IMR-90 (cell line): Measurements from ENCODE around the gene LDB2. TPM values are rescaled to one million over a fixed set of nuclear protein-coding genes. Genes with fewer than 3 reads are reported as not detected.

ENCODE experiments used
- ATAC-seq: fragments of 200-7000 bp; cut with Tn5 transposase; 2 replicates; pipeline ENCODE4 v1.9.1; 2020; ENCODE audit warnings: low read depth, mild to moderate bottlenecking, moderate library complexity
- BruUV-seq: library from RNA; stranded (reverse); fragments of 400-500 nt; replicated peaks from 2 replicates; lab custom pipeline; 2021; lab: Mats Ljungman, UMichigan
- CTCF ChIA-PET: fragments of 300-600 bp; formaldehyde crosslinking; extraction: SDS; loops from one replicate; lab custom pipeline; 2021; ENCODE audit warnings: antibody characterized with exemption; lab: Yijun Ruan, JAX
- POLR2A ChIA-PET: fragments of 300-600 bp; sonication (Branson Sonifier 250); formaldehyde crosslinking; loops from one replicate; lab custom pipeline; 2022; ENCODE audit warnings: antibody characterized with exemption; ENCODE audit not compliant: unreplicated experiment; lab: Charles Lee
- DNase-seq: peaks from one replicate; pipeline ENCODE4 v3.0.0; 2013
- H2AFZ ChIP-seq: replicated peaks from 2 replicates; pipeline ENCODE3; 2013; ENCODE audit warnings: low read length, mild to moderate bottlenecking; ENCODE audit not compliant: poor library complexity
- H2AK5ac ChIP-seq: 2 replicates; pipeline ENCODE4 v1.6.1; 2013; ENCODE audit warnings: low read depth, low read length, inconsistent platforms
- H2AK9ac ChIP-seq: replicated peaks from 2 replicates; pipeline ENCODE3; 2013; ENCODE audit warnings: mild to moderate bottlenecking, low read depth, low read length, moderate library complexity; ENCODE audit not compliant: poor library complexity
- H2BK120ac ChIP-seq: 2 replicates; pipeline ENCODE4 v1.6.1; 2013; ENCODE audit warnings: low read depth, low read length, inconsistent platforms
- H2BK15ac ChIP-seq: 3 replicates; pipeline ENCODE4 v1.6.1; 2013; ENCODE audit warnings: low read depth, low read length, inconsistent platforms
- H2BK20ac ChIP-seq: 2 replicates; pipeline ENCODE4 v1.6.1; 2013; ENCODE audit warnings: low read depth, mild to moderate bottlenecking, inconsistent platforms, low read length, moderate library complexity
- H2BK5ac ChIP-seq: 2 replicates; pipeline ENCODE4 v1.6.1; 2013; ENCODE audit warnings: mild to moderate bottlenecking, low read depth, low read length, inconsistent platforms; ENCODE audit not compliant: poor library complexity, severe bottlenecking
- H3K14ac ChIP-seq: replicated peaks from 2 replicates; pipeline ENCODE4 v1.6.1; 2013; ENCODE audit warnings: low read depth, low read length, inconsistent platforms
- H3K18ac ChIP-seq: 2 replicates; pipeline ENCODE4 v1.6.1; 2013; ENCODE audit warnings: low read depth, low read length, control low read depth
- H3K23ac ChIP-seq: 2 replicates; pipeline ENCODE4 v1.6.1; 2013; ENCODE audit warnings: low read depth, low read length, inconsistent platforms
- H3K27ac ChIP-seq: 2 replicates; pipeline ENCODE4 v1.5.1; 2013; ENCODE audit warnings: mild to moderate bottlenecking, control low read depth, low read length; ENCODE audit not compliant: insufficient read depth
- H3K27me3 ChIP-seq: 2 replicates; pipeline ENCODE4 v1.6.1; 2013; ENCODE audit warnings: low read length; ENCODE audit not compliant: control insufficient read depth, insufficient read depth
- H3K36me3 ChIP-seq: 2 replicates; pipeline ENCODE4 v1.6.1; 2013; ENCODE audit warnings: low read length, mixed read lengths; ENCODE audit not compliant: control insufficient read depth, insufficient read depth
- H3K4ac ChIP-seq: 2 replicates; pipeline ENCODE4 v1.6.1; 2013; ENCODE audit warnings: low read depth, low read length, inconsistent platforms
- H3K4me1 ChIP-seq: 2 replicates; pipeline ENCODE4 v1.6.1; 2013; ENCODE audit warnings: low read length, mixed read lengths; ENCODE audit not compliant: control insufficient read depth, insufficient read depth
- H3K4me2 ChIP-seq: 2 replicates; pipeline ENCODE4 v1.6.1; 2013; ENCODE audit warnings: low read depth, mild to moderate bottlenecking, control low read depth, low read length, moderate library complexity
- H3K4me3 ChIP-seq: 2 replicates; pipeline ENCODE4 v1.5.1; 2013; ENCODE audit warnings: low read depth, mild to moderate bottlenecking, control low read depth, low read length, moderate library complexity; ENCODE audit not compliant: insufficient read depth
- H3K56ac ChIP-seq: 2 replicates; pipeline ENCODE4 v1.6.1; 2013; ENCODE audit warnings: low read length, inconsistent platforms; ENCODE audit not compliant: insufficient read depth; ENCODE audit errors: extremely low read depth
- H3K79me1 ChIP-seq, 2 experiments: 2 replicates each; pipeline ENCODE4 v1.6.1; 2013; ENCODE audit warnings: low read length in 2 of 2, inconsistent platforms in 1 of 2, low read depth in 1 of 2
- H3K9ac ChIP-seq: 2 replicates; pipeline ENCODE4 v1.6.1; 2013; ENCODE audit warnings: low read depth, low read length, control low read depth
- H3K9me1 ChIP-seq: 2 replicates; pipeline ENCODE4 v1.6.1; 2013; ENCODE audit warnings: low read length, inconsistent platforms; ENCODE audit not compliant: insufficient read depth
- H3K9me3 ChIP-seq: 2 replicates; pipeline ENCODE4 v1.6.1; 2013; ENCODE audit warnings: low read length; ENCODE audit not compliant: control insufficient read depth, insufficient read depth
- H4K20me1 ChIP-seq: 2 replicates; pipeline ENCODE4 v1.6.1; 2013; ENCODE audit warnings: low read length, inconsistent platforms; ENCODE audit not compliant: insufficient read depth
- H4K5ac ChIP-seq: 2 replicates; pipeline ENCODE4 v1.6.1; 2013; ENCODE audit warnings: mild to moderate bottlenecking, low read depth, low read length, control low read depth
- H4K8ac ChIP-seq, 2 experiments: 2 replicates each; pipeline ENCODE4 v1.6.1; 2013; ENCODE audit warnings: low read depth in 2 of 2, low read length in 2 of 2, control low read depth in 1 of 2, inconsistent platforms in 1 of 2
- H4K91ac ChIP-seq: 2 replicates; pipeline ENCODE4 v1.6.1; 2013; ENCODE audit warnings: low read depth, low read length, inconsistent platforms; ENCODE audit not compliant: insufficient read depth
- BHLHE40 ChIP-seq: fragments of 150-350 bp; IDR thresholded peaks from 2 replicates; pipeline ENCODE4 v1.6.1; 2016; ENCODE audit warnings: mild to moderate bottlenecking, low read depth, low read length
- CEBPB ChIP-seq: IDR thresholded peaks from 2 replicates; pipeline ENCODE4 v1.6.1; 2012; ENCODE audit warnings: low read depth, low read length, improper control_type of control experiment
- CHD1 ChIP-seq: IDR thresholded peaks from 2 replicates; pipeline ENCODE4 v1.6.1; 2012; ENCODE audit warnings: low read depth, low read length, improper control_type of control experiment
- CTCF ChIP-seq: conservative IDR thresholded peaks from 2 replicates; pipeline ENCODE4 v1.5.1; 2012; ENCODE audit warnings: mild to moderate bottlenecking, low read depth, low read length, improper control_type of control experiment
- FOS ChIP-seq: fragments of 150-350 bp; IDR thresholded peaks from 2 replicates; pipeline ENCODE4 v1.6.1; 2016; ENCODE audit warnings: low read depth, low read length
- MAFK ChIP-seq: IDR thresholded peaks from 2 replicates; pipeline ENCODE4 v1.6.1; 2012; ENCODE audit warnings: low read depth, low read length, improper control_type of control experiment
- MAZ ChIP-seq: IDR thresholded peaks from 2 replicates; pipeline ENCODE4 v1.6.1; 2012; ENCODE audit warnings: low read depth, mild to moderate bottlenecking, low read length, improper control_type of control experiment, moderate library complexity, borderline replicate concordance
- MXI1 ChIP-seq: IDR thresholded peaks from 2 replicates; pipeline ENCODE4 v1.6.1; 2012; ENCODE audit warnings: low read depth, mild to moderate bottlenecking, low read length, moderate library complexity, borderline replicate concordance
- NFE2L2 ChIP-seq: fragments of 150-350 bp; IDR thresholded peaks from 2 replicates; pipeline ENCODE4 v1.6.1; 2016; ENCODE audit warnings: low read depth, mild to moderate bottlenecking, low read length
- POLR2A ChIP-seq: IDR thresholded peaks from 2 replicates; pipeline ENCODE4 v1.6.1; 2012; ENCODE audit warnings: mild to moderate bottlenecking, low read depth, low read length
- RAD21 ChIP-seq: IDR thresholded peaks from 2 replicates; pipeline ENCODE4 v1.6.1; 2012; ENCODE audit warnings: low read length, improper control_type of control experiment
- RCOR1 ChIP-seq: IDR thresholded peaks from 2 replicates; pipeline ENCODE4 v1.6.1; 2012; ENCODE audit warnings: mild to moderate bottlenecking, low read length, improper control_type of control experiment; ENCODE audit not compliant: insufficient replicate concordance
- RFX5 ChIP-seq: IDR thresholded peaks from 2 replicates; pipeline ENCODE4 v1.8.0; 2012; ENCODE audit warnings: low read depth, mild to moderate bottlenecking, low read length, moderate library complexity
- SMC3 ChIP-seq: fragments of 150-350 bp; IDR thresholded peaks from 2 replicates; pipeline ENCODE4 v1.6.1; 2016; ENCODE audit warnings: low read depth, mild to moderate bottlenecking, antibody characterized with exemption, low read length, moderate library complexity
- USF2 ChIP-seq: fragments of 150-350 bp; IDR thresholded peaks from 2 replicates; pipeline ENCODE4 v1.6.1; 2017; ENCODE audit warnings: mild to moderate bottlenecking, antibody characterized with exemption, low read length, low read depth
- WGBS, 2 experiments: methylation state at CpG; one replicate each; pipeline versions ENCODE4 v1.1.5 to v1.1.7; 2013; ENCODE audit warnings: missing lambda C conversion rate in 2 of 2; ENCODE audit not compliant: insufficient read length in 1 of 2; ENCODE audit errors: extremely low coverage in 2 of 2; 5-methylcytosine and 5-hydroxymethylcytosine counted together
- dilution Hi-C: fragments of 300-500 bp; cut with HindIII; formaldehyde crosslinking; loops from one replicate; pipeline ENCODE4 v1.14.3; 2018; ENCODE audit warnings: low sequenced_read_pairs; ENCODE audit not compliant: unreplicated experiment
- in situ Hi-C: fragments of 300-500 bp; cut with MboI; formaldehyde crosslinking; loops from 3 replicates; pipeline ENCODE4 v1.14.3; 2019; ENCODE audit warnings: low sequenced_read_pairs, inconsistent platforms, mixed read lengths
- intact Hi-C: fragments of 100-400 bp; cut with micrococcal nuclease; formaldehyde crosslinking; loops from 2 replicates; pipeline ENCODE4 v1.10.0; 2022
- polyA plus RNA-seq, 3 experiments: library from polyadenylated mRNA; depleted of rRNA; stranded (reverse); fragments of >200 nt; gene quantifications; 2 replicates each; pipeline ENCODE4 v1.2.3, GENCODE V29; 2012; ENCODE audit warnings: low replicate concordance in 1 of 3
- total RNA-seq: library from RNA; depleted of rRNA; stranded (reverse); fragments of >200 nt; gene quantifications from 2 replicates; pipeline ENCODE4 v1.2.3, GENCODE V29; 2012
- TF ChIP-seq, protein P1 (sequence below): fragments of 150-350 bp; IDR thresholded peaks from 2 replicates; pipeline ENCODE4 v1.6.1; 2016; ENCODE audit warnings: low read depth, mild to moderate bottlenecking, low read length, moderate library complexity, borderline replicate concordance

Gene LDB2
- total and polyA plus RNA-seq, 2 of the 4 experiments (the other 2 are of a cell fraction): 67.9 to 116 TPM

DNA sequence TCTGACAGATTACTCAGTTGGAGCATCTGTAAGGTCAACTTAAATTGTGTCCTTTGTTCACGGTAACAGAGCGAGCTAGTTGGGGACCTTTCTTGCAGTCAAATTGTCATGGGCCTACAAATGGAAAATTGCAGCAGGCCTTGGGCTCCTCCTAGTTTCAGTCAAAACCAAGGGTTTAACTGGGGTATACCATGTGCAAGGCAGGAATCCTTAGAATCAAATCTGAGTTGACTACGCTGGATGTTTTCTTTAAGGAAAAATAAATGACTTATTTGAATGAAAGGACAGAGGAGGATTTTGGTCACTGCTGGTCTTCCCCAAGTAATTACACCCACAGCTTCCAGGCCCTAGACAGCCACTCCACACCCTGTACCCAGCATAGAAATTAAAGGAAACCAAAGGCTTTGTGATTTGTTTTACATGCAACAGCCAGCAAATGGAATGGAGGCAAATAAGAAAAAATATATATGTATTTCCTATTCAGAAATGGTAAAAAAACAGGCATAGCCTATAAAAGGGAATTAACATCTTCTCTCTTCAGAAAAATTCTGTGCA, 307.1 kb downstream of the LDB2 start:
- no peak overlapping the region for H3K4me3 ChIP-seq
- no peak for ATAC-seq
- peaks cover 2% of the 10 kb centered on the region; the same call in 1 of the 2 replicates for H3K4me1 ChIP-seq
- no peak overlapping the region for H4K5ac ChIP-seq
- H3K79me1 ChIP-seq: no peaks in the 10 kb centered on the region
- H2AK9ac ChIP-seq: no peak overlapping the region
- no peak overlapping the region for H3K23ac ChIP-seq
- no peak overlapping the region for H2BK15ac ChIP-seq
- H4K8ac ChIP-seq: no peak overlapping the region
- no peak overlapping the region for H2BK20ac ChIP-seq
- ChIA-PET CTCF (no interaction called here), POLR2A (interaction anchor here (0.6 kb wide), 1 partner anchor 15 kb away, joined by 5 read pairs; no protein-coding TSS in a partner anchor)
- no peaks in the 10 kb centered on the region for H3K9me3 ChIP-seq
- H4K20me1 ChIP-seq: no peaks in the 10 kb centered on the region
- no peak overlapping the region for H2BK120ac ChIP-seq
- no peak overlapping the region for H3K4me2 ChIP-seq
- H3K27me3 ChIP-seq: no peaks in the 10 kb centered on the region
- 100% methylated on average over 2 of the region's 3 CpGs; no CpG with 5 or more reads in 1 of the 2 experiments for WGBS, 2 experiments
- no peak overlapping the region for H3K18ac ChIP-seq
- H3K36me3 ChIP-seq: no peaks in the 10 kb centered on the region
- H3K4ac ChIP-seq: no peak overlapping the region
- no peak overlapping the region for H3K9ac ChIP-seq
- H3K56ac ChIP-seq: no peak overlapping the region
- no peak for DNase-seq
- H2BK5ac ChIP-seq: no peak overlapping the region
- H3K27ac ChIP-seq: no peak overlapping the region
- intact Hi-C loops (no loop called here), dilution Hi-C loops (no loop called here), in situ Hi-C loops (no loop called here)
- BruUV-seq: no TSS peak
- H2AFZ ChIP-seq: no peak overlapping the region
- H3K14ac ChIP-seq: no peak overlapping the region
- H4K91ac ChIP-seq: no peak overlapping the region
- H3K9me1 ChIP-seq: no peaks in the 10 kb centered on the region
- no peak overlapping the region for H2AK5ac ChIP-seq
- TF ChIP-seq SMC3: no peak
- TF ChIP-seq, protein P1, sequence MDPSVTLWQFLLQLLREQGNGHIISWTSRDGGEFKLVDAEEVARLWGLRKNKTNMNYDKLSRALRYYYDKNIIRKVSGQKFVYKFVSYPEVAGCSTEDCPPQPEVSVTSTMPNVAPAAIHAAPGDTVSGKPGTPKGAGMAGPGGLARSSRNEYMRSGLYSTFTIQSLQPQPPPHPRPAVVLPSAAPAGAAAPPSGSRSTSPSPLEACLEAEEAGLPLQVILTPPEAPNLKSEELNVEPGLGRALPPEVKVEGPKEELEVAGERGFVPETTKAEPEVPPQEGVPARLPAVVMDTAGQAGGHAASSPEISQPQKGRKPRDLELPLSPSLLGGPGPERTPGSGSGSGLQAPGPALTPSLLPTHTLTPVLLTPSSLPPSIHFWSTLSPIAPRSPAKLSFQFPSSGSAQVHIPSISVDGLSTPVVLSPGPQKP: no peak
- TF ChIP-seq CHD1: no peak
- TF ChIP-seq CEBPB: no peak
- TF ChIP-seq MAZ: no peak
- no peak for TF ChIP-seq MXI1
- no peak for TF ChIP-seq RAD21
- TF ChIP-seq BHLHE40: no peak
- no peak for TF ChIP-seq RFX5
- TF ChIP-seq FOS: no peak
- no peak for TF ChIP-seq NFE2L2
- no peak for TF ChIP-seq RCOR1
- no peak for TF ChIP-seq POLR2A
- no peak for TF ChIP-seq USF2
- no peak for TF ChIP-seq CTCF
- no peak for TF ChIP-seq MAFK
